ENCODE data around the gene NOTUM.

GRCh38 chr17:81914103-81914850 lies 46.7 kb downstream of the NOTUM start:
- TF ChIP-seq CTCF (conservative IDR thresholded peaks at IDR 0.05 in 1 of 2, IDR thresholded peaks at IDR 0.05 in 1 of 2; ENCODE audit: low read depth in 1 of 2, low read length in 2 of 2) (no peak), EZH2 (IDR thresholded peaks at IDR 0.05; ENCODE audit: low read length, missing control alignments) (no peak)
